ENCODE data around the gene LAMB1.
"Not testable (repeated sequence)": the region's sequence is repeated elsewhere in the genome, so short reads cannot be mapped to it uniquely, and the experiment has no call there.

LAMB1 gene

DNA sequence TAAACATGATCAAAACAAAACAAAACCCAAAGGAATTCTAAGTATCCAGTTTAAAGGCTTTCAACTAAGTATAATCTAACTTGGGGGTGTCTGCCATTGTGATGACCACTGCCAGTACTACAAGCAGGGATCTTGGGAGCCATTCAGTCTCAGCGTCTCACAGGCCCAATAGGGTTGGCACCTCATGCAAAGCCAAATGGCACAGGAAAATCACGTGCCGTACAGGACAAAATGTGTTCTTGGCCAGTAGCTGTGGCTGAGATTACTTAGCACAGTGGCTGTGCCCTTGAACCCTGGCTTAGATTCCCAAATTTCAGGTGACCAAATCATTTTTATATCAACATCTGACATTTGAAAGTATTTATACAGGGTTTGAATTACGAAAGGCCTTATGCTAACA lies 62.0 kb downstream of the LAMB1 start:
- DNase-seq, result no peak

DNA sequence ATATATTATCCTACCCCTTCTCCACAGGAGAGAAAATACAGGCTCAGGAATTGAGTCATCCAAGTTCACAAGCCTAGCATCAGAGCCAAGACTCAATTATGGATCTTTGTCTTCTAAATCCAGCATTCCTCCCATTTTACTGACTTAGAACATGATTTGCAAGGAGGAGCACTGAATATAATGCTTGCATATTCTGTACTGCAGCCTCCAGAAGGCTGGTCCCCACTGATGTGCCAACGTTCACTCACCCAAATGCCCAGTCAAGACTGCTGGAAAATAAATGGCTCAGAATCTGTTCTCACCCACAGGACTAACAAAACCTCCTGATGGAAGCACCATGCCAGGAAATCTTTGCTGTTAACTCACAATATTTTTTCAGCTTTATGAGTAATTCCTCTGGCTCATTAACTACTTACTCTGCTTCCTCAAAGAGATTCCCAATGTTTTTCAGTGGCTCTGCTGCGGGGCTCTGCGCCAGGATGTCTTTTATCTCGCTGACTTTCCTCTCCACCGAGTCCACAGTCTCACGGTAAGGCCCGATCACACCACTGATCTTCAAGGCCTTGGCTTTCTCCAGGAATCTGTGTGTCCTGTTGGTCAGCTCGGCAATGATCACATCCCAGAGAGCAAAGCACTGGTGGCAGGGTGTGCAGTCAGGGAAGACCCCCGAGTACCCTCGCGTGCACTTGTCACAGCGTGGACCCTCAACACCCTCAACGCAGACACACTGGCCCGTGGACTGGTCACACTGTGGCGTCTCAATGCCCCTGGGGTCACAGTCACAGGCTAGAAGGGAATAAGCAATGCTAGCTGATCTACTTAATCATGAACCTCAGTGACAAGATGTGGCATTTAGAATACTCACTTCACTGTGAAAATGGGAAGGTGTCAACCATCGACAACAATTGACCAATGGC lies 63.1 kb downstream of the LAMB1 start:
- DNase-seq, result no peak

DNA sequence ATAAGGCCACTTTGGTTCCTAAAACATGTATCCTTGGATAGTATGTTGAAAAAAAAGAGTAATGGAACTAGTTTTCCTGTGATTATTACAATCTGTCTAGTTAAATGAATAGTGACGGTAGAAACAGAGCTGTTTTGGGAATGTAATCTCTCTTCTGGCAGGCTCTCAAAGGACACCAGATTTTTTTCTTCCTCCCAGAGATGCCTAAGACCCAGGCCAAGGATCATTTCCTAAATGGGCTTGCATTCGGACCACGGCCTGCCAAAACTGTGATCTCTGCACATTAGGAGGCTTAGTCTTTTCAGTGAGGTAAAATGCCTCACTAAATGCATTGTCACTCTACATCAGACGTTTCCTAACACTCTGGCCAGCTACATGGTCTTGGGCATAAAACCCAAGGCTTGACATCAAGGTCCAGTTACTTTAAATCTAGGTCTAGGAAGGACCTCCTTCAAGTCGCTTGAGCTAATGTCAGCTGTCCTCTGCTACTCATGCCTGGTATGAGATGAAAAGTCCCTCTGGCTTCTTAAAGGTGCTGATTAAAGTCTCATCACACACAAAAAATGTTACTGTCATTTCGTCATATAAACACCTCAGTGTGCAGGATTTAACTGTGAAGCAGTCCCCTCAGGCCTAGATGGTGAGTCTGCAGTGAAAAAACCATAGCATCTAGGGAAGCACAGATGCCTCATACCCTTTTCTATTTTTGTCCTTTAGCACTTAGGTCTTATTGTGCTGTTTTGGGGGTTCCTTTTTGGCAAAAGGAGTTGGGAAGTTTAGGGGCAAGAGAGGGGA lies 64.3 kb downstream of the LAMB1 start:
- no peak for DNase-seq

DNA sequence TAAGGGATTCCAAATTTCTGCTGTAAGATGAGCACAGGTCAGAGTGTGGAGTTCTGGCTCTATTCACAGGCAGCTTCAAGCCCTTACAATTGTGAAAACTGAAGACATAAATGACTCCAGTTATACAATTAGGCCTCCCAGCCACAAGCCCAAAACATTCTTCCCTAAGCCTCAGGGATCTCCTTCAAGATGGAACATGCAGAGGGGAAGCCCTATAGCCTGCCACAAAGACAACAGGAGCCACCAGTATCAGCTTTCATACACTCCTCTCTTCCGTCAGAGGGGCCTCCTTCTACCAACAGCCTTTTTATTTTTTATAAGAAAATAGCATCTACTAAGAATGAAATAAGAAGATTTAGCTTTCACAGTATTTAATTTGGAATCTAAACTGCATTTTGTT lies 65.4 kb downstream of the LAMB1 start:
- DNase-seq, result peak; percentile 18

DNA sequence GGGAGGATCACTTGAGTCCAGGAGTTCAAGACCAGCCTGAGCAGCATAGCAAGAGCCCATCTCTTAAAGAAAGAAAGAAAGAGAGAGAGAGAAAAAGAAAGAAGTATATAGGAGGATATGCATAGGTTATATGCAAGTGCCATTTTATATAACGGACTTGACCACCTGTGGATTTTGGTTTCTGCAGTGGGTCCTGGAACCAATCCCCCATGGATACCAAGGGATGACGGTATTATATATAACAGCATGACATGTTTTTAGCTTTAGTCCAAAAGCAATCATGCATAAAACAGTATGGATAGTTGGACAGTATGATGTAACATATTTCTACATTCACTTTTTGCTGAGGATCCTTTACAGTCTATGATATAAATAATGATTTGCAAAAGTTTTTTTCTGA lies 66.6 kb downstream of the LAMB1 start:
- no peak for DNase-seq

DNA sequence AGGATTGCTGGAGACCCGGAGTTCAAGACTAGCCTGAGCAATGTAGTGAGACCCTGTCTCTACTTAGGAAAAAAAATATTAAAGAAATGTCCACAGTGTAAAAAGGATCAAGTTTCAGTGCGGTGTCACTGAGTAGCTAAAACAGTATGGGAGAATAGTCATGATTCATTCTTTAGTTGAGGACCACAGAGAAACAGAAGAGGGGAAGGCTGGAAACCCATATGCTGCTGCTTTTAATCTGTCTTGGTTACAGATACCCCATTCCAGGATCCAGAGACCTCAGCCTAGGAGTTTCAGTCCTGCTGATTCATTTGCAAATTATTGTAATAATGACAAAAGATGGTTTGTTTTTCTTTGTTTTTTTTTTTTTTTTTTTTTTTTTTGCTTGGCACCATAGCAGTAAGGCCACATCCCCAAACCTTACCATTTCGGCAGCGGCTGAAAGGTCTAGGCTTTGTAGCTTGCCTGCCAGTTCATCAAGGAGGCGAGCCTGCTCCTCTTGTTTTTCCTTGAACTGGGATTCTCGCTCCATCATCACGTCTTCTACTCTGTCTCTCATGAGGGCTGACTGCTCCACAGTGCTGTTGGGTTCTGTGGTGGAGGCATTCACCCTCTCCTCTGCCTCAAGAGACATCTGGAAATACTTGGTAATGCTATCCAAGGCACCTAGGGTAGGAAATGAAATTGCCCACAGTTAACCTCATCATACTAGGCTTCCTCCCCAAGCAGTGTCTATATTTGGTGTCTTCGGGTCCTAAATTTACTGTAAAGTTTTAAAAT lies 67.8 kb downstream of the LAMB1 start:
- DNase-seq, result no peak

DNA sequence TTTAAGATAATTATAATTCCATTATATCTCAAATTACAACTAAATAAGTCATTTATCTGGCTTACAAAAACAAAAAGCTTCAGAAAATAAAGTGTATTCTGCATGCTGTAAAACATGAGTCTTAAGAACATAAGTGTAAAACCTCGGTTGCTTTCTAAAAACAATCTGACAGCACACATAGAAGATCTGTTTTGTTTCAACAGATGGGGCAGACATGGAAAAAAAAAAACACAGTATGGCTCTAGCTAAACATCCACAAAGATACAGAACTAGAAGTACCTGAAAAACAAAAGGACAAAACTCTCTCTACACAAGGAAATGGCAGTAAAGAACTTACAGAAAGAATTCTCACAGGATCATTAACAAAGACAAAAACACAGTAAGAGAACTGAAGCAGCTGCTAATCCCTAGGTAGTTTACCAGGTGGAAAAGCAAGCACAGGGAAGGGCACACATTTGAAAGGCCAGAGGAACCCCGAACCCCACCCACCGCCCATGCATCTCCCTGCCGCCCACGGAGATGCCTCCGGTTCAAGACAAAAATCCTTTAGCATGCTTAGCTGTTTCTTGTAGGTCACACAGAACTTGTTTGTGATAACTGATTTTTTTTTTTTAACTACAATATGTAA lies 69.5 kb downstream of the LAMB1 start:
- no peak for DNase-seq

DNA sequence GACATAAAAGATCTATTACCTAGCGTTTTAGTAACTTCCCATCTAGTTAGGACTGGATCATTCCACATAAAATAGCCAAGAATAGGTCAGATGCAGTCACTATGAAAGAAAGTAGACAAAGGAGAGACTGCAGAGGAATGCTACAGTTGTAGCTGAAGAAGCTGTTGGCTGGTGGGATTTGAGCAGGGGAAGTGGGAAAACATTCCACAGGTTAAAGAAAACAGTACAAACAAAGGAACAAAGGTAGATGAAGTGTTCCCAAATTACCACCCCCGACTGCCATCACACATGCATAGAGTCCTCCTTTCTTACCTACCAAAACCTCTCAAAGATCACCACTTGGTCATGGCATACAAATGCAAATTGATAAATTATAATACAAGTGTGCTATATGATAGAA lies 70.2 kb downstream of the LAMB1 start:
- no peak for DNase-seq

DNA sequence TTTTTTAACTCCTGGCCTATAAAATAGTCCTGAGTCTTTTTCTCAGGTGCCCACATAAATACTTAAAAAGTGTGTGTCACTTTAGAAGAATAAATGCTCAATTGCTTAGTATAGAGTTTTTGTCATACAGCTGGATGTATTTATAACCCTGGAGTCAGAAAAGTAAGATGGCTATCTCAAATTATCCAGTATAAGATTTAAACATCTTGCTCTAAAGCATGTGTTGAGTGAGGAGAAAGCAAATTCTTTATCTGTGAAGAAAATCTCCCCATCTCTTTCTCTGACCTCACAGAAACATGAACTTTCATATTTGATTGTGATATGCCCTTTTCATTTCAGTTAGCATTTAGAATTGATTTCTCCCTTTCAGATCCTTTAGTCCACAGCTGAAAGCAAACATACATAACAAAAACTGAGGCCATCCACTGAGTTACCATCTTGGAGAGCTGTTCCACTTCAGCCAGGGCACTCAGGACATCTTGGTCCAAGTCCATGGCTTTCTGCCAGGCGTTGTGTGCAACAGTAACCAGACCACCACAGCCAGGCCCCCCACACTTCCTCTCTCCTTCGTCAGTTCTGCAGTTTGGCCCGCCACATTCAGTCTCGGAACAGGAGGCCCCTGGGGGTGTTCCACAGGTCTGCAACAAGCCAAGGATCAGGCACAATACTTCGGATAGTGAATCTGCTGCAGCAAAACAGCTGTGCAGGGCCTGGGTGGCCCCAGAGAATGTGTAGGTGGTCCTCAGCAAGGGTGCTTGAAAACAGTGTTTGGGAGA lies 71.0 kb downstream of the LAMB1 start:
- DNase-seq, result no peak

DNA sequence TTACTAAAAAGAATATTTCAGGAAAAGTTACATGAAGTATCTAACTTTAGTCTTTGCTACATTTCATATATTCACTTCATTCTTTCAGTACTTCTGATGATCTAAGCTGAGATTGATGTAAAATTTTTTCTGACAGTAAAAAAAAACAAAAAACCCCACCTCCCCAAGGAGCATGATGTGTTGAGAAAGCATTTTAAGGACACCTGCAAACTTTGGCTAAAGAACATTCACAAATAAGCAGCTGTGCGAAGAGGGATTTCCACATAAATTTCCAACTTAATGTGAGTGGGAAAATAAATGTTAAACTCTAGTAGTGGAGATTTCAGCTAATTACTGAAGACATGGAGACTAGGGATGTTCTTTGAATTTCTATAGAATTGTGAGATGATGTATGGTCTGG lies 76.5 kb downstream of the LAMB1 start:
- DNase-seq, result no peak

DNA sequence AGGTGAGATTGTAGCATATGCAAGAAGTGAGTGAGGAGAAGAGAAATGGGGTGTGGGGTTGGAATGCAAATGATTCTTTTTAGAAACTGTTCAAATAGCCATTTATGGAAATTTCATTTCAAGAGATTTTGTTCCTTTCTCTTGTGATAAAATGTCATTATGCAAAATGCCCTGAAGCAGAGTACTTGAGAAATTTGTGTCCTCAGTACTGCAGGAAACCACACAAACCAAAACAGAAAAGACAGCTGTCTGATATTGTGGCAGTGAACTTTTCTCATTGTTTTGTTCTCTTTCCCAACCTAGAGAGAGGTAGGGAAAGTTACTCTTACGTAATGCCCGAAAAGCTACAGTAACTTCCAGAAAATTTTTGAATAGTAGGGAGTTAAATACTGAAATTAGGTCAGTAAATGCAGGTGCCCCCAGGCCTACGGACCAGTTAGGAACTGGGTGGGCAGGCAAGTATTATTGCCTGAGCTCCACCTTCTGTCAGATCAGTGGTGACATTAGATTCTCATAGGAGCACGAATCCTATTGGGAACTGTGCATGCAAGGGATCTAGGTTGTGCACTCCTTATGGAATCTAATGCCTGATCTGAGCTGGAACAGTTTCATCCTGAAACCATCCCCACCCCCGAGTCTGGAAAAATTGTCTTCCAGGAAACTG lies 78.0 kb downstream of the LAMB1 start:
- no peak for DNase-seq

DNA sequence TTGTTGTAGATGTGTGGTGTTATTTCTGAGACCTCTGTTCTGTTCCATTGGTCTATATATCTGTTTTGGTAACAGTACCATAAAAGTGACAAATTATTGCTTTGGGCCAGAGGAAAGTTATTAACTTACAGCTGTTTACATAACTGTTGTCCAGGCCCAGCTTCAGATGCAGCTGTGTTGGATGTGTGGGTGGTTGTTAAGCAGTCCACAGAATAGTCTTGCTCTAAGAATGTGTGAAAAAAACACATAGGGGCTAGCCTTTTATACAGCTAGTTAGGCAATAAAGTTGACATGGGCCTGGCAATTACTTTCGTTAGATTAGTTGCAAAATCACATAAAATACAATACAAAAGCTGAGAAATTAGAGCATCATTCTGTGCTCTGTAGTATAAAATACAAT lies 80.1 kb downstream of the LAMB1 start:
- DNase-seq, result no peak

DNA sequence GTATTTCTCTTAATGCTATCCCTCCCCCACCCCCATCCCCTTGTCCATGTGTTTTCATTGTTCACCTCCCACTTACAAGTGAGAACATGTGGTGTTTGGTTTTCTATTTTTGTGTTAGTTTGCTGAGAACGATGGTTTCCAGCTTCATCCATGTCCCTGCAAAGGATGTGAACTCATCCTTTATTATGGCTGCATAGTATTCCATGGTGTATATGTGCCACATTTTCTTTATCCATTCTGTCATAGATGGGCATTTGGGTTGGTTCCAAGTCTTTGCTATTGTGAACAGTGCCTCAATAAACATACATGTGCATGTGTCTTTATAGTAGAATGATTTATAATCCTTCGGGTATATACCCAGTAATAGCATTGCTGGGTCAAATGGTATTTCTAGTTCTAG lies 81.1 kb downstream of the LAMB1 start:
- DNase-seq, result not testable (repeated sequence)

DNA sequence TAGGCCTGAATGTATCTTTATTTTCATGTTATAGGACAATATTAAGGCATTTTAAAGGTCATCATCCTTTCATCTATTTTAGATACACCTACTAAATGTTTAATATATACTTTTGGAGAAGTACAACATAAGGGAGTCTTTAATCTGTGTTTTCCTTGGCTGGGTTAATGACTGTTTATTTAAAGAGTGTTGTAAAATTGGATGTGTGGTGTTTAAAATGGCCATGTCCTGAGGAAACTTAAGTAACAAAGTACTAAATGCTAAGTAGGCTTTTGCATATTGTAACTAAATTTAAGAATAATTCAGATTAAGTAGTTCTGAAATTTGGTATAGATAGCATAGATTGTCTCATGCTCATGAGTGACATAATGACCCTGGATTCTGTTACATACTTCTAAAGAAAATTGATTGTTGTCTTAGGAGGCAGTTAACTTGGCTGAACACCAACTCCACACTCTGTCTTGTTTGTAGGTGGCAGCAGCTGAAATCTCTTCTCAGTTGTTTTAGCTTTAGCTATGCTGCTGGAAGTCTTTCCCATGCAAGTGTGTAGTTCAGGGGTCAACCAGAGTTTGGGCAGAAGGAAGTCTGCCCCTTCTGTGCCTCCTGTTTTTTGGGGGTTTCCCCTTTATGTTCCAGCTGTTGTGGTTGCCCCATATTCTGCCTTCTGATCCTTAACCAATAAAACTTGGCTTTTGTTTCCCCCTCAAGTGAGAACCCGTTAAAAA lies 82.8 kb downstream of the LAMB1 start:
- DNase-seq, result peak; percentile 58

DNA sequence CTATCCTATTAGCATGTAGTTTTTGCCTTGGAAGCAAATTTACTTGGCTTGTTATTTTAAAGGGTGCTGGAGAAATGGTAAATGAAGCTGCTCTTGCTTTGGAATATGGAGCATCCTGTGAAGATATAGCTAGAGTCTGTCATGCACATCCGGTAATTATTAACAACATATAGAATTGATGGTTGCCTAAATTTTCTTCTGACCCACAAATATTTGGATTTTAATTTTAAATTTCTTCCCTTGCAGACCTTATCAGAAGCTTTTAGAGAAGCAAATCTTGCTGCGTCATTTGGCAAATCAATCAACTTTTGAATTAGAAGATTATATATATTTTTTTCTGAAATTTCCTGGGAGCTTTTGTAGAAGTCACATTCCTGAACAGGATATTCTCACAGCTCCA lies 84.0 kb downstream of the LAMB1 start:
- DNase-seq, result no peak

DNA sequence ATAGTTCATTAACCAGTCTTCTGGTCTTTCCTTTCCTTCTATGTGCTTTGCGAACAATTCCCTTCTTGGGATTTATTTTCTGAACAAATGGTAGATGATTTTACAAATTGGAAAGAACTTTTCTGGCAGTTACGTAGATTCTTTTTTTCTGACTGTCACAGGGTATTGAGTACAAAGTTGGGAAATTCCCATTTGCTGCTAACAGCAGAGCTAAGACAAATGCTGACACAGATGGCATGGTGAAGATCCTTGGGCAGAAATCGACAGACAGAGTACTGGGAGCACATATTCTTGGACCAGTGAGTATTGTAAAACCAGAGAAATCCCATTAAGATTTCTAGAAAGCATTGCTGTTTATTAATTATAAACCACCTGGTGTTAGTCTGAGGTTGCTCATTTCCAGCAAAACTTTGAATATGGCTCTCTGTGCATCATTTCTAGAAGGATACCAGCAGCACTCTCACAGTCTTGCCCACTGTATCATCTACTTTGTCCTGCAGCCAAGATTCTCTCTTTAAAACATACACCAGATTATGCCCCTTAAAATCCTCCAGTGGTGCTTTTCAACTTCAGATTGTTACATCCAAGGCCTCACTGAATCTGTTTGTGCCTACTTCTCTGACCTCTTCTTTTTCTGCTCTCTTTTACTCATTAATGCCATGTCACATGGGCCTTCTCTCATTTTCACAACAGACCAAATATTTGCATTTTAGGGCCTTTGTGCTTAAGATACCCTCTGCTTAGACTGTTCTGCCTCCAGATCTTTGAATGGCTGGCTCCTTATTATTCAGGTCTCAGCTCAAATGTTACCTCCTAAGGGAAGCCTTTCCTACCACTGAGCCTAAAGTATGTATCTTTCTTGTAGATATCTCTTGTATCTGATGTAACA lies 85.0 kb downstream of the LAMB1 start:
- DNase-seq, result no peak

DNA sequence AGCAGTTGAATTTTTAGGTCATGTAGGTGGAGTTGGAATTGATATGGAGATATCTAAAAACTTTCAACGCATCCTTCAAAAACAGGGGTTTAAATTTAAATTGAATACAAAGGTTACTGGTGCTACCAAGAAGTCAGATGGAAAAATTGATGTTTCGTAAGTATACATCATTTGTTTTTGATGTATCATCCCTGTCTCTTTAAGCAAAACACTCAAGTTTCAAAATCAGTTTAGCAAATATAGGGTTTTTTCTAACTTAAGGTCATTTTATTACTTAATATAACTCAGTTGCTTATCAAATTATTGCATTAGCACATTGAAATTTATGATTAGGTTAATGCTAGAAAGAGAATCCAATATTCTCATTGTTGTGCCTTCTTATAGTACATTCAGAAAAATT lies 87.4 kb downstream of the LAMB1 start:
- DNase-seq, result no peak

DNA sequence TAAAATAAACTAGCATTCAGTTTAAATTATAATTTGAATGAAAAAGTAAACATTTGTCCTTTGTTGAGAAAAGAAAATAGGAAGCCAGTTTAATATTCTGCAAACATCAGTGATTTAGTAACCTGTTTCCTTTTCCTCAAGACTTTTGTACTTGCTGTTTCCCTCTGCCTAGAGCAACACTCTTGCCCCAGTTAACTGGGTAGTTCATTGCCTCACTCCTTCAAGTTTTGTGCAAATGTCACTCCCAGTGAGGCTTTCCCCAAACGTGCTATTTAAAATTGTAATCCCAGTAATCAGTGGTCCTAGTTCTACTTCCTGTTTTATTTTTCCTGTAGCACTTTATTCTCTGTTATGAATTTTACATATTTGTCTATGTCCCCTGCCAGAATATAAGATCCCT lies 88.1 kb downstream of the LAMB1 start:
- no peak for DNase-seq

DNA sequence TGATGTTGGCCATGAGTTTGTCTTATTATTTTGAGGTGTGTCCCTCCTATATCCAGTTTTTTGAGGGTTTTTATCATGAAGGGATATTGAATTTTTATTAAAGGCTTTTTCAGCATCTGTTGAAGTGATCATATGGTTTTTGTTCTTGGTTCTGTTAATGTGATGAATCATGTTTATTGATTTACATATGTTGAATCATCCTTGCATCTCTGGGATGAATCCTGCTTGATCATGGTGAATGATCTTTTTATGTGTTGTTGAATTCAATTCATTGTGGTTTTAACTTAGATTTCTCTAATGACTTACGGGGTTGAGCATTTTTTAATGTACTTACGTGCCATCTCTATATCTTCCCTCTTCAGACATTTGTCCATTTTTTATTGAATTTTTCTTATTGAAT lies 89.1 kb downstream of the LAMB1 start:
- no peak for DNase-seq

DNA sequence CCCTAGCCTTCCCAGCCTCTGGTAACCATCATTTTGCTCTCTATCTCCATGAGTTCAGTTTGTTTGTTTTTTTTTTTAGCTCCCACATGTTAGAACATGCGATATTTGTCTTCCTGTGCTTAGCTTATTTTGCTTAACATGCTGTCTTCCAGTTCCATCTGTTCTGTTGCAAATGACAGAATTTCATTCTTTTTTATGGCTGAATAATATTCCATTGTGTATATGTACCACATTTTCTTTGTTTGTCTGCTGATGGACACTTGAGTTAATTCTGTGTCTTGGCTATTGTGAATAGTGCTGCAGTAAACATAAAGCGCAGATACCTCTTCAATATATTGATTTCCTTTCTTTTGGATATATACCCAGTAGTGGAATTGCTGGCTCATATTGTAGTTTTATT lies 91.0 kb downstream of the LAMB1 start:
- no peak for DNase-seq
